ENCODE results near the gene MAP2. TPM values are rescaled to one million over a fixed set of nuclear protein-coding genes. Genes with fewer than 3 reads are reported as not detected.

The MAP2 gene
- total RNA-seq, 1 donor from 2014 or later = 58.1 TPM

DNA sequence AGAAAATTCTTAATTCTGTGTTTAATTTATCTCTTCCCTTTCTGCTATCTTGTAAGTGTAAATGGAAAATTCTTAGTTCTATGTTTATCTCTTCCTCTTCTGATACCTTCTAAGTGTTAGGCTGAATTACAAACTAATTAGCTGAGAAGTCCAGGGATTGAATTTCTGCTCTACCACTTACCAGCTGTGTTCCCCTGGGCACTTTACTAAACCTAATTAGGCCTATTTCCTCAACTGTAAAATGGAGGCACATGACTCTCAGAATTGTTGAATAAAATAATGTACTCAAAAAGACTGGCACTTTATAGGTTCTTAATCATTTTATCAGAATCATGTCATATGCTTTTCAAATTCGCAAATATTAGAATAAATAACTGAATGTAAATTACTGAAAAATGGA lies 146.3 kb downstream of the MAP2 start:
- no peak for TF ChIP-seq CTCF (IDR thresholded peaks at IDR 0.05; ENCODE audit: insufficient read depth, low read length, poor library complexity, severe bottlenecking)
- H3K4me3 ChIP-seq (ENCODE audit: low read depth, low read length) = no peak overlapping the region
- DNase-seq (ENCODE audit: low read depth) = no peak
- H3K36me3 ChIP-seq (ENCODE audit: control insufficient read depth, insufficient read depth, low read length) = no peaks in the 10 kb centered on the region
- H3K27me3 ChIP-seq (ENCODE audit: control insufficient read depth, insufficient read depth, low read length) = no peaks in the 10 kb centered on the region

GRCh38 chr2:209574515-209574914 lies 150.7 kb downstream of the MAP2 start:
- no peak overlapping the region for H3K4me3 ChIP-seq (ENCODE audit: low read depth, low read length)
- TF ChIP-seq CTCF (IDR thresholded peaks at IDR 0.05; ENCODE audit: insufficient read depth, low read length, poor library complexity, severe bottlenecking) = no peak
- no peak for DNase-seq (ENCODE audit: low read depth)
- H3K36me3 ChIP-seq (ENCODE audit: control insufficient read depth, insufficient read depth, low read length) = no peaks in the 10 kb centered on the region
- H3K27me3 ChIP-seq (ENCODE audit: control insufficient read depth, insufficient read depth, low read length) = no peaks in the 10 kb centered on the region

DNA sequence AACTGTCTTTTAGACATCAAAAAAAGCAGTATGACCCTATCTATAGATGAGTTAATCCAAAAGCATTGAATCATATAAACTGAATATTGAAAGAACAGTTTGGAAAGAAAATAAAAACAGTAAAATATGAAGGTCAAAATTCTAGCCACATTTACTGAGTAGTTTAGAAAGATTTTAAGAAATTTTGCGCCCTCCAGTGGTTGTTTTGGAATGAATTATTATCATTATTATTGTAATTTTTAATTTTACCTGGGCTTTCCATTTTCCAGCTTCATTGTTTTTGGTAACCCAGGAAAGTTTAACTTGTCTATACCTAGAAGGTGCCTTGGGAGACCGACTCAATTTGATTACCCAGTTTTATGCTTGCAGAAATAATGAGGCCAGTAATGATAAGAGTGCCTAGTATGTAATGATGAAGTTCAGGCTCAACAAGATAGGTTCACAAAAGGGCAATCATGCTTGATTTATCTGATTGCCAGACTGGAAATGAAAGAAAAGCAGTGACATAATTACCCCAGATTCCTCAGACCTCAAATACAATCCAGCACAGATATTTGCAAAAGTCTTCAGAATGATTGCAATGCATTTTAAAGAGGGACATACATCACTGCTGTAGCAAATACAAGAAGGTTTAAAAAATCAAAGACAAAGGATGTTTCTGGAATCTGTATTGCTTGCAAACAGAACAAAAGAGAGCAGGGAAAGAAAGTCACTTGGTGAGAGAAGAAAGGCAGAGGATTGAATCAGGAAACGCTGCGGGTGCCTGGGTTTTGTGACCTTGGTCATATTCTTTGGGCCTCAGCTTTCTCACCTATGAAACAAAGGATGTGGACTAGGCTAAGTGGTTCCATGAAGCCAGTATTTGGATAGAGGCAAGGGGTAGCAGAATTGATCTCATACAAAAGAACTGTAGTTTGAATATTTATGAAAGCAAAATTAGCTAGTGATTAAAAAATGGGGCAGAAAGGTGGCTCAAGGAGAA lies 153.8 kb downstream of the MAP2 start:
- no peak for DNase-seq (ENCODE audit: low read depth)
- no peaks in the 10 kb centered on the region for H3K36me3 ChIP-seq (ENCODE audit: control insufficient read depth, insufficient read depth, low read length)
- no peaks in the 10 kb centered on the region for H3K27me3 ChIP-seq (ENCODE audit: control insufficient read depth, insufficient read depth, low read length)
- TF ChIP-seq CTCF (IDR thresholded peaks at IDR 0.05; ENCODE audit: insufficient read depth, low read length, poor library complexity, severe bottlenecking) = peak; percentile 21
- no peak overlapping the region for H3K4me3 ChIP-seq (ENCODE audit: low read depth, low read length)

- Histone ChIP-seq H3K27me3 (ENCODE audit: control insufficient read depth, insufficient read depth, low read length) (no peaks in the 10 kb centered on the region), H3K4me3 (ENCODE audit: low read depth, low read length) (no peak overlapping the region), H3K36me3 (ENCODE audit: control insufficient read depth, insufficient read depth, low read length) (no peaks in the 10 kb centered on the region)
- DNase-seq (ENCODE audit: low read depth) = no peak
- TF ChIP-seq CTCF (IDR thresholded peaks at IDR 0.05; ENCODE audit: insufficient read depth, low read length, poor library complexity, severe bottlenecking) = no peak
Observed at GRCh38 chr2:209578394-209579001, 154.7 kb downstream of the MAP2 start.

DNA sequence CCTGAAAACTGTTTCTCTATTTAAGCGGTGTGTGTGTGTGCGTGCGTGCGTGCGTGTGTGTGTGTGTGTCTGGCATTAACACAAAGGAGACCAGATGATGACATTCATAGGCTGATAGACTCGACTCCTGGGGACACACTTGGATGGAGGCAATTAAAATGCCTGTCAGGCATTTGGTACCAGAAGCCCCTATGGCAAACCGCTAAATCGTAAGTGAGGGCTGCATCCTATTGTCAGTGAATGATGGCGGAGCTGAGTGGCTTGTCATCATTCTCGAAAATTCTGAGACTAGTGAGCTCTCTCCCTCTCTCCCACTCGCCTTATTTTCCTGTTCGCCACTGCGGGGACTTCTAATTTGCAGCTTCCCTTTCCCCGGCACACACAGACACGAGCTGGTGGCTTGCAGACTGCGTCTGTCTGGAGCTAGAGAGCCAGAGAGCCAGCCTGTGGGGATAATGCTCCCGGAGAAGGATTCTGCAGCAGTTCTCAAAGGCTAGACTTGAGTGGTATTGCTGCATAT lies 155.4 kb downstream of the MAP2 start:
- Histone ChIP-seq H3K4me3 (ENCODE audit: low read depth, low read length) (peak overlapping the region; percentile 5), H3K27me3 (ENCODE audit: control insufficient read depth, insufficient read depth, low read length) (no peaks in the 10 kb centered on the region), H3K36me3 (ENCODE audit: control insufficient read depth, insufficient read depth, low read length) (no peaks in the 10 kb centered on the region)
- DNase-seq (ENCODE audit: low read depth) = no peak
- TF ChIP-seq CTCF (IDR thresholded peaks at IDR 0.05; ENCODE audit: insufficient read depth, low read length, poor library complexity, severe bottlenecking) = no peak
